Osteocyte (in vitro differentiated cells): ENCODE data around the gene HK3. TPM values are rescaled to one million over a fixed set of nuclear protein-coding genes. Genes with fewer than 3 reads are reported as not detected.

Experiments used
- DNase-seq: peaks from one replicate; pipeline ENCODE4 v3.0.0; 2021; ENCODE audit warnings: mixed read lengths; ENCODE audit not compliant: unreplicated experiment; ENCODE audit errors: extremely low spot score
- H3K27ac Mint-ChIP-seq: one replicate; pipeline ENCODE4 v1.8.0; 2021; ENCODE audit warnings: mild to moderate bottlenecking, mixed read lengths; ENCODE audit not compliant: unreplicated experiment
- H3K27me3 Mint-ChIP-seq: one replicate; pipeline ENCODE4 v1.8.0; 2021; ENCODE audit warnings: mixed read lengths; ENCODE audit not compliant: unreplicated experiment
- H3K36me3 Mint-ChIP-seq: one replicate; pipeline ENCODE4 v1.8.0; 2021; ENCODE audit warnings: mixed read lengths; ENCODE audit not compliant: unreplicated experiment
- H3K4me1 Mint-ChIP-seq: one replicate; pipeline ENCODE4 v1.8.0; 2021; ENCODE audit warnings: mixed read lengths; ENCODE audit not compliant: unreplicated experiment
- H3K4me3 Mint-ChIP-seq: one replicate; pipeline ENCODE4 v1.8.0; 2021; ENCODE audit warnings: mild to moderate bottlenecking, moderate library complexity, mixed read lengths; ENCODE audit not compliant: unreplicated experiment
- H3K9me3 Mint-ChIP-seq: one replicate; pipeline ENCODE4 v1.8.0; 2021; ENCODE audit warnings: mixed read lengths; ENCODE audit not compliant: unreplicated experiment
- total RNA-seq: library from RNA; stranded (reverse); gene quantifications from 2 replicates; pipeline ENCODE4 v1.2.1, GENCODE V29; 2021
- TF ChIP-seq, protein P1 (sequence below): fragments of 200-600 bp; sonication (generic); IDR thresholded peaks from 2 replicates; pipeline ENCODE4 v1.5.0; 2021; ENCODE audit warnings: antibody characterized with exemption, mild to moderate bottlenecking, moderate library complexity

Gene HK3
- total RNA-seq, 1 donor from 2014 or later = not detected

DNA sequence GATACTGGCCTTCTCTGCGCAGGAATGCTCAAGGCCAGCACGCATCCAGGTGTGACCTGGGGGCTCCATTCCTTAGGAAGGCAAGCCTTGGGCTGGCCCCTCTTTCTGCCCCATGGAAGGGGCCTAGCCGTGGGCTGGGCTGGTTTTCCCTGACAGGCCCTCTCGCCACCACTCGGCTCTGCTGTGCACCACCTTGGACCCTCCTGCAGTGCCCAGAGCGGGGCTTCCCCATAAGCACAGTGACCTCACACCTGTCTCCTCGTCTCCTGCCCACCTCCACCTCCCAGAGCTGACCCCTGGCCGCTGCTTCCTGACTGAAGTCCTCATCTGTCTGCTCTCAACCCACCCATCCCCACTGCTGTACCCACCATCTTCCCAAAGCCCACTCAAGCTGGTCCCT is 67.7 kb downstream of the HK3 start:
- H3K27ac Mint-ChIP-seq = no peak overlapping the region
- no peaks in the 10 kb centered on the region for H3K36me3 Mint-ChIP-seq
- H3K4me1 Mint-ChIP-seq = no peaks in the 10 kb centered on the region
- no peak for DNase-seq
- H3K4me3 Mint-ChIP-seq = no peak overlapping the region
- H3K9me3 Mint-ChIP-seq = no peaks in the 10 kb centered on the region
- TF ChIP-seq, protein P1, sequence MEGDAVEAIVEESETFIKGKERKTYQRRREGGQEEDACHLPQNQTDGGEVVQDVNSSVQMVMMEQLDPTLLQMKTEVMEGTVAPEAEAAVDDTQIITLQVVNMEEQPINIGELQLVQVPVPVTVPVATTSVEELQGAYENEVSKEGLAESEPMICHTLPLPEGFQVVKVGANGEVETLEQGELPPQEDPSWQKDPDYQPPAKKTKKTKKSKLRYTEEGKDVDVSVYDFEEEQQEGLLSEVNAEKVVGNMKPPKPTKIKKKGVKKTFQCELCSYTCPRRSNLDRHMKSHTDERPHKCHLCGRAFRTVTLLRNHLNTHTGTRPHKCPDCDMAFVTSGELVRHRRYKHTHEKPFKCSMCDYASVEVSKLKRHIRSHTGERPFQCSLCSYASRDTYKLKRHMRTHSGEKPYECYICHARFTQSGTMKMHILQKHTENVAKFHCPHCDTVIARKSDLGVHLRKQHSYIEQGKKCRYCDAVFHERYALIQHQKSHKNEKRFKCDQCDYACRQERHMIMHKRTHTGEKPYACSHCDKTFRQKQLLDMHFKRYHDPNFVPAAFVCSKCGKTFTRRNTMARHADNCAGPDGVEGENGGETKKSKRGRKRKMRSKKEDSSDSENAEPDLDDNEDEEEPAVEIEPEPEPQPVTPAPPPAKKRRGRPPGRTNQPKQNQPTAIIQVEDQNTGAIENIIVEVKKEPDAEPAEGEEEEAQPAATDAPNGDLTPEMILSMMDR = no peak
- H3K27me3 Mint-ChIP-seq = peaks cover 16% of the 10 kb centered on the region

DNA sequence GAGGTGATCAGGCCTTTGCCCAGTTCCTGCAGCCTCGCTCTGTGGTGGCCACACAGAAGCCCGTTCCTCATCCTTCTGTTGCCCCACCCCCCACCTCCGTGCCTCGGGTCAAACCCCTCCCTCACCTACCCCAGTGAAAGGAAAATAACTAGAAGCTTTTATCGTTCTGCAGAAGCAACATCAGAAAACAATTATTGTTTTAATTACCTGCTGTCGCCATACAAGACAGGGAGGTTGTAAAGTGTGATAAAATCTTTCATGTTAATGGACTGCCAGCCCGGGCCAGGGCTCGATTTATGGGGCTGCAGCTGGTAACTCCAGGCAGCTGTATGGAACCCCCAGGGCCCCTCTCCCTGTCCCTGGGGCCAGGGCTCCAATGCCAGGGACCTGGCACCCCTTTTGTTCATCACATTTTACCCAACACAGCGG is 68.1 kb downstream of the HK3 start:
- DNase-seq = no peak
- TF ChIP-seq, protein P1 = no peak
- Mint-ChIP-seq H3K4me3 (no peak overlapping the region), H3K9me3 (no peaks in the 10 kb centered on the region), H3K27me3 (peaks cover 14% of the 10 kb centered on the region), H3K36me3 (no peaks in the 10 kb centered on the region), H3K4me1 (no peaks in the 10 kb centered on the region), H3K27ac (no peak overlapping the region)

Other genes with a start within 250 kb of the HK3 start
- gene UNC5A, start 88.8 kb downstream of the HK3 start, total RNA-seq = not detected in 2 replicates
- gene UIMC1, start 107.4 kb upstream of the HK3 start, total RNA-seq = 32.9 and 48.7 TPM in 2 replicates
- gene ZNF346, start 123.3 kb upstream of the HK3 start, total RNA-seq = 26.4 and 26.9 TPM in 2 replicates
- 1.1 and 1.7 TPM in 2 replicates for gene FGFR4, start 187.6 kb upstream of the HK3 start, total RNA-seq
- 71.6 and 74.7 TPM in 2 replicates for gene NSD1, start 234.4 kb upstream of the HK3 start, total RNA-seq